Endothelial cell of umbilical vein (primary cell): ENCODE measurements around the gene PLEKHA6. TPM values are rescaled to one million over a fixed set of nuclear protein-coding genes. Genes with fewer than 3 reads are reported as not detected.

ENCODE experiments used
- BruUV-seq: library from RNA; stranded (reverse); fragments of 400-500 nt; replicated peaks from 2 replicates; lab custom pipeline; 2021; lab: Mats Ljungman, UMichigan
- CTCF ChIA-PET: fragments of 300-600, 350-600 bp; sonication (Branson Sonifier 250); formaldehyde crosslinking; loops from one replicate; lab custom pipeline; 2021; ENCODE audit warnings: antibody characterized with exemption, inconsistent platforms; lab: Charles Lee
- POLR2A ChIA-PET: fragments of 300-600, 350-600 bp; sonication (Branson Sonifier 250); formaldehyde crosslinking; loops from one replicate; lab custom pipeline; 2021; ENCODE audit warnings: antibody characterized with exemption, inconsistent platforms; lab: Charles Lee
- DNase-seq: peaks from one replicate; pipeline ENCODE4 v3.0.0-alpha.2; 2011; ENCODE audit warnings: low read depth, low spot score
- FAIRE-seq: peaks from 2 replicates; lab custom pipeline; 2011; peaks lifted over from hg19 to GRCh38; lab: Jason Lieb, UNC
- H2AFZ ChIP-seq: 2 replicates; pipeline ENCODE4 v1.6.0; 2012; ENCODE audit warnings: low read depth, low read length, control low read depth, inconsistent platforms
- H3K27ac ChIP-seq: 2 replicates; pipeline ENCODE4 v1.5.1; 2011; ENCODE audit warnings: low read depth, mild to moderate bottlenecking, control low read depth, low read length, moderate library complexity; ENCODE audit not compliant: insufficient read depth
- H3K27me3 ChIP-seq, 2 experiments: 2 replicates each; pipeline versions ENCODE4 v1.6.0 to v1.6.1; 2011; ENCODE audit warnings: low read length in 2 of 2, mixed read lengths in 1 of 2; ENCODE audit not compliant: control insufficient read depth in 2 of 2, insufficient read depth in 2 of 2
- H3K36me3 ChIP-seq, 2 experiments: 2 replicates in 1 of 2; 3 replicates in 1 of 2; pipeline ENCODE4 v1.5.1; 2011; ENCODE audit warnings: low read length in 2 of 2, mild to moderate bottlenecking in 1 of 2, moderate library complexity in 1 of 2; ENCODE audit not compliant: control insufficient read depth in 2 of 2, insufficient read depth in 2 of 2; ENCODE audit errors: extremely low read depth in 1 of 2
- H3K4me1 ChIP-seq: 3 replicates; pipeline ENCODE4 v1.5.1; 2011; ENCODE audit warnings: mild to moderate bottlenecking, low read length; ENCODE audit not compliant: control insufficient read depth, insufficient read depth; ENCODE audit errors: extremely low read depth
- H3K4me2 ChIP-seq: 2 replicates; pipeline ENCODE4 v1.6.1; 2011; ENCODE audit warnings: low read length, control low read depth, mixed read lengths; ENCODE audit not compliant: insufficient read depth
- H3K4me3 ChIP-seq, 3 experiments: fragments of 200-600 bp in 1 of 3; sonication (generic), shearing (Covaris generic) in 1 of 3; replicated peaks in 1 of 3; 2 replicates each; pipeline ENCODE4 v1.5.1; 2011 to 2016; ENCODE audit warnings: control low read depth in 3 of 3, low read length in 3 of 3, mild to moderate bottlenecking in 2 of 3, inconsistent platforms in 1 of 3, low read depth in 1 of 3, moderate library complexity in 1 of 3; ENCODE audit not compliant: insufficient read depth in 1 of 3
- H3K79me2 ChIP-seq: 2 replicates; pipeline ENCODE4 v1.6.0; 2012; ENCODE audit warnings: low read length, inconsistent platforms; ENCODE audit not compliant: control insufficient read depth, insufficient read depth
- H3K9ac ChIP-seq: replicated peaks from 2 replicates; pipeline ENCODE3; 2011; ENCODE audit warnings: low read length, control low read depth; ENCODE audit not compliant: insufficient read depth; ENCODE audit errors: extremely low read depth
- H3K9me1 ChIP-seq: replicated peaks from 3 replicates; pipeline ENCODE4 v1.6.0; 2011; ENCODE audit warnings: mild to moderate bottlenecking, low read length; ENCODE audit not compliant: control insufficient read depth, insufficient read depth; ENCODE audit errors: extremely low read depth
- H3K9me3 ChIP-seq: replicated peaks from 2 replicates; pipeline ENCODE4 v1.5.1; 2012; ENCODE audit warnings: low read length, inconsistent platforms; ENCODE audit not compliant: control insufficient read depth, insufficient read depth
- H4K20me1 ChIP-seq: replicated peaks from 2 replicates; pipeline ENCODE3; 2011; ENCODE audit warnings: mild to moderate bottlenecking, low read length; ENCODE audit not compliant: control insufficient read depth, insufficient read depth; ENCODE audit errors: extremely low read depth
- EZH2 ChIP-seq: IDR thresholded peaks from 2 replicates; pipeline ENCODE4 v1.6.1; 2012; ENCODE audit warnings: borderline replicate concordance, low read depth, mild to moderate bottlenecking, moderate library complexity, low read length, inconsistent platforms; ENCODE audit not compliant: severe bottlenecking
- FOS ChIP-seq: IDR thresholded peaks from 2 replicates; pipeline ENCODE4 v1.6.1; 2011; ENCODE audit warnings: mild to moderate bottlenecking, low read length, moderate library complexity, borderline replicate concordance; ENCODE audit not compliant: insufficient read depth
- GATA2 ChIP-seq: IDR thresholded peaks from 2 replicates; pipeline ENCODE4 v1.7.0; 2011; ENCODE audit warnings: low read depth, mild to moderate bottlenecking, moderate library complexity, mixed read lengths, low read length; ENCODE audit not compliant: insufficient read length, insufficient read depth
- JUN ChIP-seq: IDR thresholded peaks from 2 replicates; pipeline ENCODE4 v1.6.1; 2011; ENCODE audit warnings: borderline replicate concordance, low read depth; ENCODE audit not compliant: insufficient read length, insufficient read depth
- MYC ChIP-seq: IDR thresholded peaks from one replicate; pipeline ENCODE4 v1.6.1; 2011; ENCODE audit warnings: mild to moderate bottlenecking, low read depth, low read length
- POLR2A ChIP-seq: IDR thresholded peaks from 2 replicates; pipeline ENCODE4 v1.6.1; 2012; ENCODE audit warnings: low read depth, mild to moderate bottlenecking, control low read depth, low read length
- POLR2AphosphoS5 ChIP-seq: IDR thresholded peaks from 2 replicates; pipeline ENCODE4 v1.6.1; 2012; ENCODE audit warnings: low read depth, mild to moderate bottlenecking, control low read depth, low read length, moderate library complexity; ENCODE audit not compliant: insufficient read depth
- dilution Hi-C: fragments of 300-500 bp; cut with MboI; formaldehyde crosslinking; loops from one replicate; pipeline ENCODE4 v1.15.0; 2019; ENCODE audit warnings: low sequenced_read_pairs; ENCODE audit not compliant: extremely low pct_ligation_motif_present
- intact Hi-C: fragments of 100-400 bp; cut with micrococcal nuclease; formaldehyde crosslinking; loops from one replicate; pipeline ENCODE4 v1.10.0; 2022
- polyA plus RNA-seq, 4 experiments: library from polyadenylated mRNA; depleted of rRNA in 3 of 4; stranded (reverse) in 3 of 4; unstranded in 1 of 4; fragments of >200 nt; gene quantifications; 2 replicates each; pipeline versions ENCODE4 v1.2.1 to v1.2.3, GENCODE V29; 2011 to 2012; ENCODE audit warnings: missing spikeins in 1 of 4
- total RNA-seq: library from RNA; stranded (reverse); gene quantifications from 2 replicates; pipeline ENCODE4 v1.2.3, GENCODE V29; 2021
- TF ChIP-seq, protein P1 (sequence below), 2 donors: IDR thresholded peaks; 1 replicate in 1 of 2; 2 replicates in 1 of 2; pipeline ENCODE4 v1.5.1; 2011; ENCODE audit warnings: low read length in 2 of 2, mild to moderate bottlenecking in 2 of 2, moderate library complexity in 2 of 2, control low read depth in 1 of 2, inconsistent platforms in 1 of 2, low read depth in 1 of 2; ENCODE audit not compliant: insufficient read depth in 1 of 2; ENCODE audit errors: extremely low read depth in 1 of 2
- TF ChIP-seq, protein P2 (sequence below): IDR thresholded peaks from 2 replicates; pipeline ENCODE4 v1.6.1; 2011; ENCODE audit not compliant: insufficient read depth, insufficient read length

The PLEKHA6 gene
- total and polyA plus RNA-seq, 2 donors (not counting 3 experiments of a cell fraction or from before 2014, with no cell fraction given), result 2.1 to 15.0 TPM

DNA sequence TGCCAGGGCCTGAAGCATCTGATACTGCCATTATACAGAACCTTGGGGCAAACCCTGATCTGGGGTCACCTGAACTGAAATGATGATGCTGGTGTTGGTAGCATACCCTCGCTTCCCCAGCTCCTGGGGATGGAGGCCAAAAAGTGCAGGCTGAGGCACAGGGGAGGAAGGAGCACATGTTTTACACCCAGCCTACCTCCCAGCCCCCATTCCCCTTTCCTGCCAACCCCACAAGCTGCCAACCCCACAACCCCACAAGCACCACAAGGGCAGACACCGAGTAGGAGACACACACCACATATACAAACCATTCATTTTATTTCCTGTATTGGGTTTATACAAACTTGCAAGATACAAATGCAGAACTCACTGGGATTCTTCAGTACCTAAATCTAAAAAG, 141.2 kb downstream of the PLEKHA6 start:
- Histone ChIP-seq H3K4me1 (no peaks in the 10 kb centered on the region), H3K4me3 (no peak overlapping the region), H3K27me3 (no peaks in the 10 kb centered on the region), H3K9me3 (no peaks in the 10 kb centered on the region), H2AFZ (no peak overlapping the region), H3K79me2 (no peaks in the 10 kb centered on the region), H3K36me3 (peaks cover 0 to 2% of the 10 kb centered on the region in 2 experiments), H3K27ac (no peak overlapping the region), H3K9me1 (no peaks in the 10 kb centered on the region), H4K20me1 (no peaks in the 10 kb centered on the region), H3K9ac (no peak overlapping the region), H3K4me2 (no peak overlapping the region)
- dilution Hi-C loops (no loop called here), intact Hi-C loops (no loop called here)
- no peak for FAIRE-seq
- no peak for TF ChIP-seq FOS
- TF ChIP-seq, protein P1, sequence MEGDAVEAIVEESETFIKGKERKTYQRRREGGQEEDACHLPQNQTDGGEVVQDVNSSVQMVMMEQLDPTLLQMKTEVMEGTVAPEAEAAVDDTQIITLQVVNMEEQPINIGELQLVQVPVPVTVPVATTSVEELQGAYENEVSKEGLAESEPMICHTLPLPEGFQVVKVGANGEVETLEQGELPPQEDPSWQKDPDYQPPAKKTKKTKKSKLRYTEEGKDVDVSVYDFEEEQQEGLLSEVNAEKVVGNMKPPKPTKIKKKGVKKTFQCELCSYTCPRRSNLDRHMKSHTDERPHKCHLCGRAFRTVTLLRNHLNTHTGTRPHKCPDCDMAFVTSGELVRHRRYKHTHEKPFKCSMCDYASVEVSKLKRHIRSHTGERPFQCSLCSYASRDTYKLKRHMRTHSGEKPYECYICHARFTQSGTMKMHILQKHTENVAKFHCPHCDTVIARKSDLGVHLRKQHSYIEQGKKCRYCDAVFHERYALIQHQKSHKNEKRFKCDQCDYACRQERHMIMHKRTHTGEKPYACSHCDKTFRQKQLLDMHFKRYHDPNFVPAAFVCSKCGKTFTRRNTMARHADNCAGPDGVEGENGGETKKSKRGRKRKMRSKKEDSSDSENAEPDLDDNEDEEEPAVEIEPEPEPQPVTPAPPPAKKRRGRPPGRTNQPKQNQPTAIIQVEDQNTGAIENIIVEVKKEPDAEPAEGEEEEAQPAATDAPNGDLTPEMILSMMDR (IDR thresholded peaks at IDR 0.05; ENCODE audit: extremely low read depth in 1 of 2, insufficient read depth in 1 of 2, low read depth in 1 of 2, low read length in 2 of 2), result no peak
- no peak for TF ChIP-seq EZH2
- TF ChIP-seq POLR2AphosphoS5, result no peak
- TF ChIP-seq MYC, result no peak
- no peak for TF ChIP-seq POLR2A
- no peak for TF ChIP-seq JUN
- TF ChIP-seq GATA2, result no peak
- TF ChIP-seq, protein P2, sequence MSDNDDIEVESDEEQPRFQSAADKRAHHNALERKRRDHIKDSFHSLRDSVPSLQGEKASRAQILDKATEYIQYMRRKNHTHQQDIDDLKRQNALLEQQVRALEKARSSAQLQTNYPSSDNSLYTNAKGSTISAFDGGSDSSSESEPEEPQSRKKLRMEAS, result no peak
- DNase-seq, result no peak
- ChIA-PET POLR2A (no interaction called here), CTCF (interaction anchor here (1.5 to 6.3 kb wide), 4 partner anchors 12 to 180 kb away, joined by 3 to 176 read pairs (median 23); partner anchors contain the start of gene PLEKHA6)
- BruUV-seq, result no TSS peak
